GM21390 (cell line): ENCODE results near the gene EIF4H.
"Not testable (repeated sequence)": the region's sequence is repeated elsewhere in the genome, so short reads cannot be mapped to it uniquely, and the experiment has no call there.

ENCODE experiments used
- ATAC-seq: cut with Tn5 transposase; IDR thresholded peaks from one replicate; pipeline ENCODE4 v1.9.1; 2021; ENCODE audit not compliant: unreplicated experiment

The EIF4H gene

DNA sequence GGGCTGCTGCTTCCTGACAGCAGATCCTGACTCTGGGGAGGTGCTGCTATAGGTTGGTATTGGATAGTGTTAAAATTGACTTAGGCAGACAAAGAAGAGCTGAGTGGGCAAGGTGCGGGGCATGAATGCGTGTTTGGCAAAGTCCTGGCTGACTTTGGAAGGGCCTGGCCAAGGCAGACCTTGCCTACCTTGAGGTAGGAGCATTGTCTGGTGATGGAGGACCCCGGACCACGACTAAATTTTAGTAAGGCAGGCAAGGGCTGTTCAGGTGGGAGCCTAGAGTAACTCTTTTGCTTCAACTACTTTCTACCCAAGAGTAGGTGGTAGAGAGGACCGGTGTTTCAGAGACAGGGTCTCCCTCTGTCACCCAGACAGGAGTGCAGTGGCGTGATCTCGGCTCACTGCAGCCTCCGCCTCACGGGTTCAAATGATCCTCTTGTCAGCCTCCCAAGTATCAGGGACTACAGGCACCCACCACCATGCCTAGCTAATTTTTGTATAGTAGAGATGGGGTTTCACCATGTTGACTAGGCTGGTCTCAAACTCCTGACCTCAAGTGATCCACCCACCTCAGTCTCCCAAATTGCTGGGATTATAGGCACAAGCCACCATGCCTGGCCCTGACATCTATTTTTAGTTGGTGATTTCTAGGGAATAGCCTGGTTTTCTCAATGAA is 23.4 kb downstream of the EIF4H start:
- ATAC-seq: no peak

DNA sequence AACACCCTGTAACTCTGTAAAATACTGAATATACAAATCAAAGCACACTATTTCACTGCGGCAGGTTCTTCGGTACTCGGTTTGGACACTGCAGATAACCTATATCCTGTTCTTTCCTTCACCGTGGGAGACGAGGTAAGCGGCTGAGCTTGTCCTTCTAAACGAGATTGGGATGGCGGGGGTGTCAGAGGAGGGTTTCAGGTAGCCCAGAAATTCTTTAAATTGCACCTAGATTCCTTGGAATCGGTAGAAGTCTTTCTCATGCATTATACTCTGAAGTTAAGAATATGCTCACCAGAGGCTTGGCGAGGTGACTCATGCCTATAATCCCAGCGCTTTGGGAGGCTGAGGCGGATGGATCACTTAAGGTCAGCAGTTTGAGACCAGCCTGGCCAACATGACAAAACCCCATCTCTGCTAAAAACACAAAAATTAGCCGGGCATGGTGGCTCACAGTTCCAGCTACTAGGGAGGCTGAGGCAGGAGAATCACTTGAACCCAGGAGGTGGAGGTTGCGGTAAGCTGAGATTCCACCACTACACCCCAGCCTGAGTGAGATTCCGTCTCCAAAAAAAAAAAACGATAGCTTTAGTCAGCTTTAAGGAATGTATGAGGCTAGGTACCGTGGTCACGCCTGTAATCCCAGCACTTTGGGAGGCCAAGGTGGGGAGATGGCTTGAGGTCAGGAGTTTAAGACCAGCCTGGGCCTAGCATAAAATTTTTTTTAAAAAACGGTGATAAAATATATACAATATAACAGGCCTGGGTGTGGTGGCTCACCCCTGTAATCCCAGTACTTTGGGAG is 25.6 kb downstream of the EIF4H start:
- ATAC-seq: no peak

DNA sequence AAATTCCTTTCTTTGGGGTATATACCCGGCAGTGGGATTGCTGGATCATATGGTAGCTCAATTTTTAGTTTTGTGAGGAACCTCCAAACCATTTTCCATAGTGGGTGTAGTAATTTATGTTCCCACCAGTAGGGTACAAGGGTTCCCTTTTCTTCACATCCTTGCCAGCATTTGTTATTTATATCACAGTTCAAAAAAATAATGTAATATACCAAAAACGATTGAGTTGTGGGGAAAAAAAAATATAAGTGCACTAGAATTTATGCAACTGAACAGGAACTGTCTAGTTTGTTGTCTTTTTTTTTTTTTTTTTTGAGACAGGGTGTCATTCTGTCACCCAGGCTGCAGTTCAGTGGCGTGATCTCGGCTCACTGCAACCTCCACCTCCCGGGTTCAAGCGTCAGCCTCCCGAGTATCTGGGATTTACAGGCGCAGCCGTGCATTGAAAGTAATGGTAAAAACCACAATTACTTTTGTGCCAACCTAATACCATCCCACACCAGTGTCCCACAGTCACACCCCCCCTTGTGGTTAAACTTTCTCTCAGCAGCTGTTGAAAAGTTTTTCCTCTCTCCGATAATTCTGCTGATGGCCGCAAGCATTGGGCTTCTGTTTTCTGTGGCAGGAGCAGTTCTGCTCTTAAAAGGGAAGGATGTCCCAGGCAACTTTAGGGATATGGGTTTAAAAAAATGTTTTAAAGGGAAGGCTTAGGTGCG is 28.8 kb downstream of the EIF4H start:
- ATAC-seq: no peak

DNA sequence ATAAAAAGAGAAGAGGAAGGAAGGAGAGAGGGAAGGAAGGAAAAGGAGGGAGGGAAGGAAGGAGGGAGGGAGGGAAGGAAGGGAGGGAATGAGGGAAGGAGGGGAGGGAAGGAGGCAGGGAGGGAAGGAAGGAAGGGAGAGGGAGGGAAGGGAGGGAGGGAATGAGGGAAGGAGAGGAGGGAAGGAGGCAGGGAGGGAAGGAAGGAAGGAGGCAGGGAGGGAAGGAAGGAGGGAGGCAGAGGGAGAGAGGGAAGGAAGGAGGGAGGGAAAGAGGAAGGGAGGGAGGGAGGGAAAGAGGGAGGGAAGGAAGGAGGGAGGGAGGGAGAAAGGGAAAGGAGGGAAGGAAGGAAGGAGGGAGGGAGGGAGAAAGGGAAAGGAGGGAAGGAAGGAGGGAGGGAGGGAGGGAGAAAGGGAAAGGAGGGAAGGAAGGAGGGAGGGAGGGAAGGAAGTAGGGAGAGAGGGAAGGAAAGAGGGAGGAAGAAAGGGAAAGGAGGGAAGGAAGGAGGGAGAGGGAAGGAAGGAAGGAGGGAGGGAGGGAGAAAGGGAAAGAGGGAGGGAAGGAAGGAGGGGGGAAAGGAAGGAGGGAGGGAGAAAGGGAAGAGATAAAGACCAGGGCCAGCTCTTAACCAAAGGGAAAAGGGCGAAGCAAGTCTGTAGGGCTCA is 29.9 kb downstream of the EIF4H start:
- ATAC-seq: no peak

DNA sequence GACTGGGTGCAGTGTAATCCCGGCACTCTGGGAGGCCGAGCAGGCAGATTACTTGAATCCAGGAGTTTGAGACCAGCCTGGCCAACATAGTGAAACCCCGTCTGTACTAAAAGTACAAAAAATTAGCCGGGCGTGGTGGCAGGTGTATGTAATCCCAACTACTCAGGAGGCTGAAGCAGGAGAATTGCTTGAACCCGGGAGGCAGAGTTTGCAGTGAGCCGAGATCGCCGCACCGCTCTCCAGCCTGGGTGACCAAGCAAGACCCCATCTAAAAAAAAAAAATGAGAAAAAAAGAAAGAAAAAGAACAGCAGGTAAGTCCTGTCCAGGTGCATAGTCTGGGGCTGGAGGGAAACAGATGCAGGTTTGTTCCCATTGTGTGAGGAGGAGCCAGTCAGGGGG is 31.9 kb downstream of the EIF4H start:
- not testable (repeated sequence) for ATAC-seq

DNA sequence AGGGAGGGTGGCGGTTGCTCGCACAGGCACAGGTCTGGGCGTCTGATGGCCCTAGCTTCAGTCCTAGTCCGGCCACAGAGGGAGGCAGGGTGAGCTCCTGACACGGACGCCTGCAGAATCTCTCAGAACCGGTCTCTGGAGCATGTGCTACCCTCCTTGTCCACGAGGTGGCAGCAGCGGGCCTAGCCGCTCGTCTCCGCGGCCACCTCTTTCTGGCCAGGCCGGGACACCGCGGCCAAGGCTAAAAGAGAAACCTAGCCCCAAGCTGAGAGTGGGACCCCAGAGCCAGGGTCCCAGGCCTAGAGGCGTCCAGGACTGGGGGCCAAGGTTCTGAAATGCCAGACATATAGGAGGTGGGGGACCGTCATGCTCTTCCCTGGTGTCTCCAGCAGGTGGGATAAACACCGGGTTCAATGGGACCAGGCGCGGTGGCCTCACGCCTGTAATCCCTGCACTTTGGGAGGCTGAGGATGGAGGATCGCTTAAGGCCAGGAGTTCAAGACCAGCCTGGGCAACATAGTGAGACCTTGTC is 32.5 kb downstream of the EIF4H start:
- ATAC-seq: peak; percentile 39

DNA sequence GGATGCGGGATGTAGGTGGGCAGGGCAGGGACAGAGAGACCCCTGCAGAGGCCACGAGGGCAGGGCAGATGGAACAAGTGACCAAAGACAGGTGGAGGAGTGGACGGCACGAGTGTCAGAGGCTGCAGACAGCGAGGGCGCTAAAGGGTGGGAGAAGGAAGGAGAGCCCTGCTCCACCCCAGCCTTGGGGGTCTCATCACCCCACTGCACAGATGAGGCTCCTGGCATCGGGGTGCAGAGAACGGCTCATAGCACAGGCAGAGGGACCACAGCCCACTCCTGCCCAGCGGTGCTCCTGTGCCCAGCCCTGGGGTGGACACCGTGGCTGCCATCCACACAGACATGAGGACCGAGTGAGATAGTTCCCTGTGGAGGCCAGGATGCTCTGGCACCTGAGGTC is 33.4 kb downstream of the EIF4H start:
- no peak for ATAC-seq

DNA sequence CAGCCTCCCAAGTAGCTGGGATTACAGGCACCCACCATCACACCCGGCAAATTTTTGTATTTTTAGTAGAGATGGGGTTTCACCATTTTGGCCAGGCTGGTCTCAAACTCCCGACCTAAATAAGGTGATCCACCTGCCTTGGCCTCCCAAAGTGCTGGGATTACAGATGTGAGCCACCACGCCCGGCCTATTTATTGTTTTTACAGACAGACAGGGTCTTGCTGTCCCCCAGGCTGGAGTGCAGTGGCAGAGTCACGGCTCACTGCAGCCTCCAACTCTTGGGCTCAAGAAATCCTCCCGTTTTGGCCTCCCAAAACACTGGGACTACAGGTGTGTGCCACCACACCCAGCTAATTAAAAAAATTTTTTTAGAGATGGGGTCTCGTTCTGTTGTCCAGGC is 34.1 kb downstream of the EIF4H start:
- ATAC-seq: not testable (repeated sequence)

DNA sequence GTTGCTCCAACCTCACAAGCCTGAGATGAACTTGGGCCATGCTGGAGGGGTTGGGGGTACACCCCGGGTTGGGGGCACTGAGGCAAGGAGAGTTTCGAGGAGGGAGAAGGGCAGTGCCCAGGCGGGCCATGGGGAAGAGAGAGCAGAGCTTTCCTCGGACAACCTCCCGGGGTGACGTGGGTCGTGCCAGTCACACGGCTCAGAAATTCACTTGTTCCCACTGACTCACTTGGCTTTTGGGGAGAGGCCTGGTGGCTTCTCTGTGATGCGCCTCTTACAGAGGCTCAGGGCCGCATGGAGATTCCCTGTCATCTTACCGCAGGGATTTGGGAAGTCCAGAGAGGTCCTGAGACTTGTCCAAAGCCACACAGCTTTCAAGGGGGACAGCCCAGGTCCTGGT is 38.5 kb downstream of the EIF4H start:
- no peak for ATAC-seq

DNA sequence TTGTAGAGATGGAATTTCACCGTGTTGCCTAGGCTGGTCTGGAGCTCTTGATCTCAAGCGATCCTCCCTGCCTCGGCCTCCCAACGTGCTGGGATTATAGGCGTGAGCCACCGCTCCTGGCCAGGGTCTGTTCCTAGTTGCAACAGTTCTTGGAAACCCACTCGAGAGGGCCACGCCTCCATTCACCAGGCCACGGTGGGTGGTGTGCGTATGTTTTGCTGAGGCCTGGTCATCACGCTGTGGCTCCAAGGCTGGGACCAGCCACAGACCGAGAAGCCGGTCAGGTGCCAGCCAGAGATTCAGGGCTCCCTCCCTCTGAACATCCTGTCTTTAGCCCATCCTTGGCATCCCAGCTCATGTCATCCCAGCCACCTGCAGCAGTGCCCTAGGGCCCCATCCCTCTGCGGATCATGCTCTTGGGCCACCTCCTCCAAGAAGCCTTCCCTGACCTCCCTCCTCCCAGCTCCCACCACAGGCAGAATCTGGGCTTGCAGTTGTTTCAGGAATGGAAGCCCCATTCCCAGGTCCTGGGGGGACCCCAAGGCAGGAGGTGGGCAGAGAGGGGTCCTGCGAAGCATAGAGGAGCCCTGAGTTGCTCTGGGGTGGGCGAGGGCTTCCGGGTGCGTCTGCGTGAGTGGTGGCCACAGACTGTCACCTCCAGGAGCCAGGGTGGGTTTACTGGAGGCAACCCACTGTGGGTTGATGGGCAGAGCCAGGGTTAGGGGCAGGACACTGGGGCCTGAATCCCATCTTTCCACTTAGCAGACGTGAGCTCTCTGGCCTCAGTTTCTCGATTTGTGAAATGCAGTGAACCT is 40.9 kb downstream of the EIF4H start:
- no peak for ATAC-seq

DNA sequence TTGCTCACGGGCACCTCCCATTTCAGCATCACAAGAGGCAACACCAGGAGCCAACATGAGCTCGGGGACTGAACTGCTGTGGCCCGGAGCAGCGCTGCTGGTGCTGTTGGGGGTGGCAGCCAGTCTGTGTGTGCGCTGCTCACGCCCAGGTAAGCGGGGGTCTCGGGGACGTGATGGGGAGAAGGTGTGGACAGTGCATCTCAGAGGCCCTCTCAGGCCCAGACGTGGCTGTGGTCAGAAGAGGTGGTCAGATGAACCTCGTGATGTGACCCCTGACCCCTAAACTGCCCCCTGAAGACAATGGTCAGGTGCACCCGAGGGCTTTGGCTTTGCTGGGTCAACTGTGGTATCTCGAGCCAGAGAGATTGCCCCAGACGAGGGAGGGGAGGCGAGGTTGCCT is 41.8 kb downstream of the EIF4H start:
- ATAC-seq: no peak

DNA sequence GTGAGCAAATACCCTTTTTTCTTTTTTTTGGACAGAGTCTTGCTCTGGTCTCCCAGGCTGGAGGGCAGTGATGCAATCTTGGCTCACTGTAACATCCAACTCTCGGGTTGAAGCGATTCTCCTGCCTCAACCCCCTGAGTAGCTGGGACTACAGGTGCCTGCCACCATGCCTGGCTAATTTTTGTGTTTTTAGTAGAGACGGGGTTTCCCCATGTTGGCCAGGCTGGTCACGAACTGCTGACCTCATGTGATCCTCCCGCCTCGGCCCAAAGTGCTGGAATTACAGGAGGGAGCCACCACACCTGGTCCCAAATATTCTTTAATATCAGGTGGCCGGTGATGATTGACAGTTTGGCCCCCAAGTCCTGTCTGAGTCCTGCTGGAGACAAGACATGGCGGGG is 42.2 kb downstream of the EIF4H start:
- ATAC-seq: no peak

DNA sequence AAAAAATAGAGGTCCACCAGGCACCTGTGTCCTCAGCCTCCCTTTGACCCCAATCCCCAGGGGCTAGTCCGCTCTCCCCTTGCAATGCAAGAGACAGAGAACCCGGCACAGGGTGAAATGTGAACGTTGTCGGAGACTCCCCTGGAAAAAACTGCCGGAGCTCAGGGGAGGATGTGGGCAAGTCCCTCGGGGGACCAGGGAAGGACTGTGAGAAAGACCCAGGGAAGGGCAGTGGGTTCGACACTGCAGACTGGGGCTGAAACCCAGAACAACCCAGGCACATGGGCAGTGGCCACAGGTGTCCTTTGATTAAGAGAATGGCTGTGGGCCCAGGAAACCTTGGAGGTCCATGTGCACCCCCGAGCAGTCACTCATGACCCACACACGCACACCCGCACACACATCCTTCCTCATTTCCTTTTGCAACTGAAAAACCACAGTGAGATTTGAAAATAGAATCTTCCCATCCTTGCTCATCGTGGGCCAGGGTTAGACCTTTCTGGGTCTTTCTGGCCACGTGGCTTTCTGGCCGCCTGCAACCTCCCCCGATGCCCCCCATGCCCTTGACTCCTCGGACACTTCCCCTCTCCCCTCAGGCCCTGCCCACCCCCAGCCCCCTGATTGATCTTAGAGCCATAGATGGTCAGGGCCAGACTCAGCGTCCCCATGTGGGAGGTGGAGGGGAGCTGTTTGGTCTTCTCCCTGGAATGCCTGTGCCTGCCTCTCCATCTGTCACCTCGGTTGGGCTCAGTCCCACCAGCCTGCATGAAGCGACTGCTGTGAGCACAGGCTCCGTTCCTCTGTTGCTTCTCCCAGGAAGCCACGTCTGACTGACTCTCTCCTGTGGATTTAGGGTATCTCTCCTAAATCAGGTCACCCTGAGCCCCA is 43.5 kb downstream of the EIF4H start:
- ATAC-seq: peak; percentile 52

DNA sequence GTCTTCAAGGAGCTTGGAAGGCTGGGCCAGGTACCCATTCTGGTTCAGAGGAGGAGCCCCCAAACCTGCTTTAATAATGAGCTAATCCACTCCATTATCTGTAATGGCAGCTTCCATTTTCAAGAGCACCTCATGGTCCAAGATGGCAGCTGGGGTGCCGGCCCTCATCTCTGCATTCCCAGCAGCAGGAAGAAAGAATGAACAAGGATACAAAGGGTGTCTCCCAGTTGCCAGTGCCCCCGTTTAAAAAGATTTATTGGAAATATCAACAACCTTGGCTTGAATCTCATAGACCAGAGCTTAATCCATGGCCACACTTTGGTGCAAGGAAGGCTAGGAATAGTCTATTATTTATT is 44.2 kb downstream of the EIF4H start:
- no peak for ATAC-seq

DNA sequence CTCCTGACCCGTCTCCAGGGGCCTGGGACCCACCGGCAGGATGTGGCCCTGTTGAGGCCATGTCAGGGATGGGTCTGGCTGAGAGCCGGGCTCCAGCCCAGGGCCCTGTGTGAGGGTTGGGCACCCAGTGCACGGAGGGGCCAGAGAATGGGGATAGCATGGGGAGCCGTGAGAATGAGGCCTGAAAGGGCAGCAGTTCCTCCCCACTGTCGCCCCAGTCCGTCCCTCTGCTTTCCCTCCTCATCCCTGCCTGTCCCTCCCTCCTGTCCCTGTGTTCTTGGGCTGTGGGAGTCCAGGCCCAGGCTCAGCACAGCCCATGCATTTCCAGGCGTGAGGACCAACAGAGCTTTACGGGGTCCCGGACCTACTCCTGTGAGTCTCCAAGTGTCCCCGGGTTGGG is 45.3 kb downstream of the EIF4H start:
- ATAC-seq: no peak

DNA sequence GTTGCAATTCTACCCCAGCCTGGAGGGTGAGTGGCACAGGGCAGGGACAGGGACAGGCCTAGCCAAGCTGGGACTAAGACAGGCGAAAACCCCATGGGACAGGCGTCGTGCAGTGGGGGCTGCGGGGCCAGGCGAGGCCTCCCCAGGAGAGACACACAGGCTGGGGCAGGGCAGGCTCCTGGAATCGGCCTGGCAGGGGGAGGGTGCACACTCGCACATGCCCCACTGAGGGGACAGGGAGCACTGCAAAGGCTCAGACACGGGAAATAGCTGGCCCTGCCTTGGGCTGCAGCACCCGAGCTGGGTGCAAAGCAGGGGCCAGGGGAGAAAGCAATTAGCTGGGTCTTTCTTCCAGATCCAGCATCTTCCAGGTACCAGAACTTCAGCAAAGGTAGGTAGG is 46.1 kb downstream of the EIF4H start:
- ATAC-seq: no peak

DNA sequence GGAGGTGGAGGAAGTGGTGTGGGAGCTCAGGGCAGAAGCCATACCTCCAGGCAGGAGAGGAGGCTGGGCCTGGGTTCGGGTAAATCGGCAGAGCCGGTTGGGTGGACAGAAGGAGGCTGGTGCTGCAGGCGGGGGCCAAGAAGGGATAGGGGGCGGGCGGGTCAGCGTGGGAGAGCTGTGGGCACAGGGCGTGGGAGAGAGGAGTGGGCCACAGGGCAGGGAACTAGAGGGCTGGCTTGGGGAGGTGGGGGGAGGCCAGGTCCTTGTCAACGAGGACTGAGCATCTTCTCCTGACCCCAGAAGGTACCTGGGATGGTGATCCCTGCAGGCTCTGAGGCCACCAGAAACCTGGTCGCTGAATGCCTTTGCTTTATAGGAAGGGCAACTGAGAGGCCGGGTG is 47.6 kb downstream of the EIF4H start:
- ATAC-seq: no peak

DNA sequence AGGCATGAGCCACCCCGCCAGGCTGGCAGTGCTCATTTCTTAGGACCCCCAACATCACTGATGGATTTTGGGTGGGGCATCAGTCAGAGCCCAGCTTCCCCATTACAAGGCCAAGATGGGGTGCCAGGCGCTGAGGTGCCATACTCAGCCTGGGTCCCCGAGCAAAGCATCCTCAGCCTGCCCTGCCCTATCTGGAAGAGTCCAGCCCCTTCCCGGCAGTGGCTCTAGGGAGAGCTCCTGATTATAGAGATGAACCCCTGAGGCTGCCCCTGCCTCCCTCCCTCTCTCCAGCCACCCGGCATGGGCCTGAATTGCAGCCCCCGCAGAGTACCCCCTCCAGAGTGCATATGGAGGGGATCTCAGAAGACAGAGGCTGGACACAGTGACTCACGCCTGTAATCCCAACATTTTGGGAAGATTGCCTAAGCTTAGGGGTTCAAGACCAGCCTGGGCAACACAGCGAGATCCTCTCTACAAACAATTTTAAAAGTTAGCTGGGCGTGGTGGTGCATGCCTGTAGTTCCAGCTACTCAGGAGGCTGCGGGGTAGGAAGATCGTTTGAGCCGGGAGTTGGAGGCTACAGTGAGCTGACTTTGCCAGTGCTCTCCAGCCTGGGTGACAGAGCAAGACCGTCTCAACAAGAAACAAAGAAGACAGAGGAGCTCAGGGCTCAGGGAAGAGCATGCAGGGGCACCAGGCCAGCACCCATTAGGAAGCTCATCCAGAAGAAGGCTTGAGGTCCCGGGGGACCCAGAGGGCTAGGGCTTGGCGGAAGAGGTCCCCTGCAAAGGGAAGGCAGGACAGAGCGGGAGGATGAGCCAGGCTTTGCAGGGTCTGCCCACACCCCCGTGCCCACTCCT is 48.9 kb downstream of the EIF4H start:
- ATAC-seq: no peak
